HG02981 (cell line): ENCODE results near the gene NCAPD2.

Experiments used
- ATAC-seq: cut with Tn5 transposase; IDR thresholded peaks from one replicate; pipeline ENCODE4 v1.9.1; 2021; ENCODE audit warnings: mild to moderate bottlenecking, moderate library complexity; ENCODE audit not compliant: unreplicated experiment

The NCAPD2 gene

GRCh38 chr12:6493497-6494257 lies at the start of gene NCAPD2:
Gene NCAPD2, plus strand, starts transcription at chr12:6494102. Its CDS starts 997 bp downstream, at chr12:6495099.
- peak; percentile 89 for ATAC-seq

- ATAC-seq = no peak
Measured at GRCh38 chr12:6444704-6445688, 48.9 kb upstream of the NCAPD2 start, which contains the start of gene CD27. Gene CD27, plus strand, starts transcription at chr12:6444955. Its CDS starts 141 bp downstream, at chr12:6445096.

DNA sequence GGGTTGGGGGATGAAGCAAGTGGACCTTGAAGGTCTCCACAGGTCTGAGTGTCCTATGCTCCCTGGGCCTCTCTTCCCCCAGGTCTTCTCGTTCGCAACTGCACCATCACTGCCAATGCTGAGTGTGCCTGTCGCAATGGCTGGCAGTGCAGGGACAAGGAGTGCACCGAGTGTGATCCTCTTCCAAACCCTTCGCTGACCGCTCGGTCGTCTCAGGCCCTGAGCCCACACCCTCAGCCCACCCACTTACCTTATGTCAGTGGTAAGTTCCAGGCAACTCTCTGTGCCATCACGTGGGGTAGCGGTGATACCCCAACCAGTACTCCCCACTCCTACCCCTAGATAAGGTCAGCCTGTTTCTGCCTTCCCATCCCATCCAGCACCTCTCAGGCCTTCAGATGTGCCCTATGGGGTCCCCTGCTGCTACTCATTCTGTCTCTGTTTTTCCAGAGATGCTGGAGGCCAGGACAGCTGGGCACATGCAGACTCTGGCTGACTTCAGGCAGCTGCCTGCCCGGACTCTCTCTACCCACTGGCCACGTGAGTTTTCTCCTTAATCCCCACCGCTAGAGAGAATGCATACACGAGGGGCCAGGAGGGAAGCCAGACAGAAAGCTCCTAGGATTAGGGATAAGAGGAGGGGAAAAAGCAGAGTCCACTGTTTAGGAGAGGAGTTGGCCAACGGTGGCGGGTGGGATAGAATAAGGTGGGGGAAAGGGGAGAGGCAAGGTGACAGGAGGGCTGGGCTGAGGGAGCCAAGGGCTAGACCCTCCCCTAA lies 43.6 kb upstream of the NCAPD2 start:
- ATAC-seq = no peak

- ATAC-seq = no peak
Measured at GRCh38 chr12:6450869-6451347, 43.0 kb upstream of the NCAPD2 start.

- ATAC-seq = peak; percentile 77
Measured at GRCh38 chr12:6451348-6452244, 42.3 kb upstream of the NCAPD2 start, which contains the start of gene TAPBPL. Gene TAPBPL, plus strand, starts transcription at chr12:6452042. Its CDS starts 207 bp downstream, at chr12:6452249.

DNA sequence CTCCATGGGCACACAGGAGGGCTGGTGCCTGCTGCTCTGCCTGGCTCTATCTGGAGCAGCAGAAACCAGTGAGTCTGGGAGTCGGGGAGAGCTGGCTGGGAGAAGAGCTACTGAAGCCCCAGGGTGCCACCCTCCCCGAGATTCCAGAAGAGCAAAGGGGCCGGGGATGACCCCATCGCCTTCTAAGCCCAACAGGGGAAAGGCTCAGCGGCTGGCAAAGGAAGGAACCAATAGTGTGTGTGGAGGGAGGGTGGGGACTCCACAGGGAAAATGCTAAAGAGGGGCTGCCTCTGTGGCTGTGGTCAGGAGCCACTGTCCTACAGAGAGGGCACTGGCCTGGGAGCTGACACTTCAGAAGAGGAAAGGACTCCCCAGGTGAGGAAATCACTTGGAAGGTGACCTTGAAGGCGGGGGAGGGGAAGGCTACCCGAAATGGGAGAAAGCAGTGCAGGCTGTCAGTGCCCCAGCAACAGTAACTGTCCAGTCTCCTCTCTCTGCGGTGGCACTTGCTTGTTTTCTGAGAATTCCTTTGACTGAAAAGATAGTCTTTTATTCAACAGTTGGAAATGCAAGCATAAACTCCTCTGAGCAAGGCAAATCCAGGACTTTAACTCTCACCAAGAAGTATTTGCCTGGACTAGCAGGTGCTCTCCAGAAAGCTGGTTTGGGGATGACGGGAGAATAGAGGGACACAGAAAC lies 41.5 kb upstream of the NCAPD2 start:
- no peak for ATAC-seq

GRCh38 chr12:6452944-6453630 lies 40.8 kb upstream of the NCAPD2 start:
- no peak for ATAC-seq

DNA sequence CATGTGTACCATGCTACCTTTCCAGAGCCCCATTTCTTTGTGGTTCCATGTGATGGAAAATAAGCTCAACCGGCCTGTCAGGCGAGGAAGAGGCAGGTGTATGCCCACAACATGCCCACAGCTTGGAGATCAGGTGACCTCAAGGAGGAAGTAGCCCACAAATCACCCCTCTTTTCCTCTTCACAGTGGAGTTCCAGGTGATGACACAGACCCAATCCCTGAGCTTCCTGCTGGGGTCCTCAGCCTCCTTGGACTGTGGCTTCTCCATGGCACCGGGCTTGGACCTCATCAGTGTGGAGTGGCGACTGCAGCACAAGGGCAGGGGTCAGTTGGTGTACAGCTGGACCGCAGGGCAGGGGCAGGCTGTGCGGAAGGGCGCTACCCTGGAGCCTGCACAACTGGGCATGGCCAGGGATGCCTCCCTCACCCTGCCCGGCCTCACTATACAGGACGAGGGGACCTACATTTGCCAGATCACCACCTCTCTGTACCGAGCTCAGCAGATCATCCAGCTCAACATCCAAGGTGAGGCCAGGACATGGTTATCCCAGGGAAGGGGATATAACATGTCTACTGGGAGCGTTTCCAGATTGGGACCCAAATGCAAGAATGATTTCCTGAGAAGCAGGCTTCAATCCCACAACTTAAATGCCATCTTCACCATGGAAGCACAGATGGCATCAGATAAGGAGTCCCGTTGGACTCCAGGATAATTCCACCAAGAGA lies 36.5 kb upstream of the NCAPD2 start:
- no peak for ATAC-seq

GRCh38 chr12:6458281-6459003 lies 35.5 kb upstream of the NCAPD2 start:
- no peak for ATAC-seq

DNA sequence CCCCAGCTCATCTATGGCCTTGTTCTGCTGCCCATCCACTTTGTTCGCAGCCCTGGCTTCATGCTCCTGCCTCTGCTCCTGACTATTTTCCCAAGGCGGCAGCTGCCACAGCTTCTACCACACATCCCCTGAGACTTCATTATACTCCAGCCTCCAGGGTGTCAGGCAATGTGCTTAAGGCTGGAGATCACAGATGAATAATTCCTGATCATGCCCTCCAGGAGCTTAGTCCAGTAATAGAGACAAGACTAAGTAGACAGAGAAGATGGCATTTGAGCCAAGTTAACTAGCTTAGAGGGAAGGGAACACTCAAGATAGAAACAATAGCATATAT lies 34.9 kb upstream of the NCAPD2 start:
- ATAC-seq = no peak

GRCh38 chr12:6460751-6461371 lies 33.0 kb upstream of the NCAPD2 start:
- ATAC-seq = no peak

DNA sequence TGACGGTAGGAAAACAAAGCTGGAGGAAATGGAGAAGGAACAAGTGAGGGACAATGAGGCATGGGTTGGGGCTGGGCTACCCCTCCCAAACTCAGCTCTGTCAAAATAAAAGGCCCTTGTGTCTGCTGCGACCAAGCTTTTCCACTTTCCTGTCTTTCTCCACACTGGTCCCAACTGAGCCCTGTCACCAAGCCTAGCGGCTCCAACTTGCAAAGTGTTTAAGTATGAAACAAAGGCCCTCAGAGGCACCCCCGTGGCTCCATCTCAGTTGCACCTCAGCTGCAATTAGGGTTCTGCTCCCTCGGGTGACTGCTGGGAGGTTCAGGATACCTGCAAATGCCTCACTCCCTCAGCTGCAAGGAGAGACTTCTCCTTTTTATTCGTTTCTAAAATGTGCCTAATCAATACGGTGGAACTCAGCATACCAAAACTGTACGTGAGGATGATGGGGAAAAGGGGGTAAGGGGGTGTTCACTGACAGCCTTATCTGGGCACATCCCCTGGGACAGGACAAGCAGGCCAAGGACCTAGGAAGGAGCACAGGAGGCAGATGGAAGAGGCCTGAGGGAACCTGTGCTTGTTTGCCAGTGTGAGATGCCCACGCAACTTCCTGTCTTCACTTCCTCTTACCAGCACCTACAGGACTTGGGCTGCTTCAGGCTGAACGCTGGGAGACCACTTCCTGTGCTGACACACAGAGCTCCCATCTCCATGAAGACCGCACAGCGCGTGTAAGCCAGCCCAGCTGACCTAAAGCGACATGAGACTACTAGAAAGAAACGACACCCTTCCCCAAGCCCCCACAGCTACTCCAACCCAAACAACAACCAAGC lies 32.3 kb upstream of the NCAPD2 start:
- peak; percentile 78 for ATAC-seq

- no peak for ATAC-seq
Measured at GRCh38 chr12:6462234-6462995, 31.5 kb upstream of the NCAPD2 start.

- ATAC-seq = no peak
Measured at GRCh38 chr12:6463216-6463615, 30.7 kb upstream of the NCAPD2 start.

- no peak for ATAC-seq
Measured at GRCh38 chr12:6463858-6464257, 30.0 kb upstream of the NCAPD2 start.
